GM23338 (cell line): ENCODE measurements around the gene POU3F1. TPM values are rescaled to one million over a fixed set of nuclear protein-coding genes. Genes with fewer than 3 reads are reported as not detected.

Experiments used
- ETS1 ChIP-seq: IDR thresholded peaks from 2 replicates; pipeline ENCODE4 v1.6.1; 2016; ENCODE audit warnings: antibody characterized with exemption
- EZH2 ChIP-seq: fragments of 200-600 bp; sonication (generic); IDR thresholded peaks from one replicate; pipeline ENCODE4 v1.8.0; 2017; ENCODE audit warnings: antibody characterized with exemption, mild to moderate bottlenecking, low read depth; ENCODE audit not compliant: unreplicated experiment
- POLR2AphosphoS5 ChIP-seq: IDR thresholded peaks from 2 replicates; pipeline ENCODE4 v1.6.1; 2016; ENCODE audit warnings: antibody characterized with exemption, low read depth
- STAT1 ChIP-seq: IDR thresholded peaks from one replicate; pipeline ENCODE4 v1.6.1; 2016; ENCODE audit warnings: antibody characterized with exemption; ENCODE audit not compliant: unreplicated experiment
- ZNF114 ChIP-seq: fragments of 250-450 bp; sonication (Bioruptor Pico); IDR thresholded peaks from 2 replicates; pipeline ENCODE4 v1.5.0; 2020; ENCODE audit warnings: mild to moderate bottlenecking, moderate library complexity
- microRNA-seq: library from miRNA; unstranded; fragments of <30 nt; microRNA quantifications from one replicate; pipeline ENCODE4, GENCODE V29; 2017
- polyA plus RNA-seq: library from polyadenylated mRNA; unstranded; fragments of >200 nt; fragmentation: Nextera tagmentation; extraction: Ambion mirVana; gene quantifications from 2 replicates; pipeline ENCODE4 v1.2.1, GENCODE V29; 2016
- small RNA-seq: library from RNA; depleted of rRNA; stranded (forward); fragments of <200 nt; gene quantifications from one replicate; pipeline ENCODE3, GENCODE V24; 2014; ENCODE audit warnings: low replicate concordance
- total RNA-seq: library from RNA; depleted of rRNA; stranded (reverse); fragments of >200 nt; shearing (Covaris generic); gene quantifications from 2 replicates; pipeline ENCODE4 v1.2.3, GENCODE V29; 2014; rRNA removed
- TF ChIP-seq, protein P1 (sequence below), 2 experiments: fragments of 200-600 bp in 1 of 2; sonication (generic) in 1 of 2; conservative IDR thresholded peaks; 2 replicates each; pipeline versions ENCODE4 v1.5.1 to v1.6.1; 2016 to 2017; ENCODE audit warnings: antibody characterized with exemption in 2 of 2, low read depth in 2 of 2, mild to moderate bottlenecking in 2 of 2, moderate library complexity in 1 of 2

The POU3F1 gene
- total and polyA plus RNA-seq, 2 experiments from 2014 or later = 3.6 to 11.5 TPM

- no peak for TF ChIP-seq EZH2
- no peak; the same call in 1 of the 2 replicates for TF ChIP-seq ETS1
- no peak for TF ChIP-seq POLR2AphosphoS5
- no peak for TF ChIP-seq STAT1
- TF ChIP-seq, protein P1, sequence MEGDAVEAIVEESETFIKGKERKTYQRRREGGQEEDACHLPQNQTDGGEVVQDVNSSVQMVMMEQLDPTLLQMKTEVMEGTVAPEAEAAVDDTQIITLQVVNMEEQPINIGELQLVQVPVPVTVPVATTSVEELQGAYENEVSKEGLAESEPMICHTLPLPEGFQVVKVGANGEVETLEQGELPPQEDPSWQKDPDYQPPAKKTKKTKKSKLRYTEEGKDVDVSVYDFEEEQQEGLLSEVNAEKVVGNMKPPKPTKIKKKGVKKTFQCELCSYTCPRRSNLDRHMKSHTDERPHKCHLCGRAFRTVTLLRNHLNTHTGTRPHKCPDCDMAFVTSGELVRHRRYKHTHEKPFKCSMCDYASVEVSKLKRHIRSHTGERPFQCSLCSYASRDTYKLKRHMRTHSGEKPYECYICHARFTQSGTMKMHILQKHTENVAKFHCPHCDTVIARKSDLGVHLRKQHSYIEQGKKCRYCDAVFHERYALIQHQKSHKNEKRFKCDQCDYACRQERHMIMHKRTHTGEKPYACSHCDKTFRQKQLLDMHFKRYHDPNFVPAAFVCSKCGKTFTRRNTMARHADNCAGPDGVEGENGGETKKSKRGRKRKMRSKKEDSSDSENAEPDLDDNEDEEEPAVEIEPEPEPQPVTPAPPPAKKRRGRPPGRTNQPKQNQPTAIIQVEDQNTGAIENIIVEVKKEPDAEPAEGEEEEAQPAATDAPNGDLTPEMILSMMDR (conservative IDR thresholded peaks at IDR 0.05; ENCODE audit: low read depth in 2 of 2) = no peak
- no peak for TF ChIP-seq ZNF114 (CRISPR knock-in tag)
Measured at GRCh38 chr1:37994886-37995566, 51.6 kb downstream of the POU3F1 start (continued).

Small RNA genes within 50 kb of the gene (microRNA-seq; reads per million reads assigned to microRNA genes)
- gene MIR3659 = 7.5 reads per million, percentile 27 among the genes with 10 or more reads in this experiment

Small RNA genes within 50 kb of the gene (small RNA-seq; reads per million reads assigned to genes)
- gene MIR3659 = not detected

Other genes starting within 250 kb of the POU3F1 start
- gene C1orf122, start 239.0 kb downstream of the POU3F1 start, total RNA-seq = 56.7 and 68.3 TPM in 2 replicates
- gene C1orf122, start 239.0 kb downstream of the POU3F1 start, polyA plus RNA-seq = 32.8 and 40.5 TPM in 2 replicates
- 31.8 and 46.0 TPM in 2 replicates for gene YRDC, start 238.6 kb downstream of the POU3F1 start, total RNA-seq
- 18.4 and 20.2 TPM in 2 replicates for gene YRDC, start 238.6 kb downstream of the POU3F1 start, polyA plus RNA-seq
- gene MTF1, start 187.2 kb downstream of the POU3F1 start, total RNA-seq = 4.5 and 5.7 TPM in 2 replicates
- gene MTF1, start 187.2 kb downstream of the POU3F1 start, polyA plus RNA-seq = 3.0 and 5.6 TPM in 2 replicates
- 19.8 and 29.1 TPM in 2 replicates for gene INPP5B, start 99.7 kb downstream of the POU3F1 start, total RNA-seq
- gene INPP5B, start 99.7 kb downstream of the POU3F1 start, polyA plus RNA-seq = 5.2 and 6.9 TPM in 2 replicates
- 144 and 167 TPM in 2 replicates for gene SF3A3, start 56.8 kb downstream of the POU3F1 start, total RNA-seq
- 53.9 and 65.5 TPM in 2 replicates for gene SF3A3, start 56.8 kb downstream of the POU3F1 start, polyA plus RNA-seq
- gene FHL3, start 41.3 kb downstream of the POU3F1 start, total RNA-seq = 39.5 and 49.0 TPM in 2 replicates
- gene FHL3, start 41.3 kb downstream of the POU3F1 start, polyA plus RNA-seq = 28.3 and 29.3 TPM in 2 replicates
- gene UTP11, start 34.1 kb downstream of the POU3F1 start, total RNA-seq = 61.3 and 67.8 TPM in 2 replicates
- 82.3 and 105 TPM in 2 replicates for gene UTP11, start 34.1 kb downstream of the POU3F1 start, polyA plus RNA-seq